ENCODE data around the gene CALU. TPM values are rescaled to one million over a fixed set of nuclear protein-coding genes. Genes with fewer than 3 reads are reported as not detected.

Gene CALU
- polyA plus RNA-seq: 92.5 TPM
- long read RNA-seq, donor 1, transcript CALU-201 (7 exons, 3,357 nt): major isoform, 20 of 29 reads
- long read RNA-seq, donor 1, partial matches to known transcripts: 6 of 29 reads
- long read RNA-seq, donor 1, other reads (novel, unspliced or antisense): 0 of 29 reads
- long read RNA-seq, donor 2, transcript CALU-201 (7 exons, 3,357 nt): major isoform, 32 of 56 reads
- long read RNA-seq, donor 2, partial matches to known transcripts: 21 of 56 reads
- long read RNA-seq, donor 2, other reads (novel, unspliced or antisense): 0 of 56 reads
- long read RNA-seq, donor 3, transcript CALU-201 (7 exons, 3,357 nt): major isoform, 33 of 50 reads
- long read RNA-seq, donor 3, transcript CALU-202 (7 exons, 2,438 nt): minor isoform, 12 of 50 reads
- long read RNA-seq, donor 3, partial matches to known transcripts: 5 of 50 reads
- long read RNA-seq, donor 3, other reads (novel, unspliced or antisense): 0 of 50 reads
- long read RNA-seq, donor 4: 0 reads
- long read RNA-seq, donor 5, transcript CALU-201 (7 exons, 3,357 nt): major isoform, 24 of 35 reads
- long read RNA-seq, donor 5, partial matches to known transcripts: 7 of 35 reads
- long read RNA-seq, donor 5, other reads (novel, unspliced or antisense): 0 of 35 reads
- long read RNA-seq, donor 6, transcript CALU-201 (7 exons, 3,357 nt): major isoform, 32 of 59 reads
- long read RNA-seq, donor 6, transcript CALU-202 (7 exons, 2,438 nt): minor isoform, 7 of 59 reads
- long read RNA-seq, donor 6, partial matches to known transcripts: 20 of 59 reads
- long read RNA-seq, donor 6, other reads (novel, unspliced or antisense): 0 of 59 reads
- long read RNA-seq, donor 7, transcript CALU-201 (7 exons, 3,357 nt): major isoform, 29 of 41 reads
- long read RNA-seq, donor 7, partial matches to known transcripts: 7 of 41 reads
- long read RNA-seq, donor 7, other reads (novel, unspliced or antisense): 0 of 41 reads
- long read RNA-seq, donor 8, transcript CALU-202 (7 exons, 2,438 nt): minor isoform, 9 of 53 reads
- long read RNA-seq, donor 8, transcript CALU-201 (7 exons, 3,357 nt): major isoform, 23 of 53 reads
- long read RNA-seq, donor 8, partial matches to known transcripts: 21 of 53 reads
- long read RNA-seq, donor 8, other reads (novel, unspliced or antisense): 0 of 53 reads
- long read RNA-seq, donor 9, transcript CALU-201 (7 exons, 3,357 nt): major isoform, 15 of 32 reads
- long read RNA-seq, donor 9, transcript CALU-202 (7 exons, 2,438 nt): minor isoform, 9 of 32 reads
- long read RNA-seq, donor 9, partial matches to known transcripts: 7 of 32 reads
- long read RNA-seq, donor 9, other reads (novel, unspliced or antisense): 0 of 32 reads
- long read RNA-seq, donor 10, transcript CALU-201 (7 exons, 3,357 nt): major isoform, 27 of 132 reads
- long read RNA-seq, donor 10, transcript CALU-202 (7 exons, 2,438 nt): minor isoform, 9 of 132 reads
- long read RNA-seq, donor 10, partial matches to known transcripts: 96 of 132 reads
- long read RNA-seq, donor 10, other reads (novel, unspliced or antisense): 0 of 132 reads
- long read RNA-seq, donor 11, transcript CALU-202 (7 exons, 2,438 nt): minor isoform, 5 of 33 reads
- long read RNA-seq, donor 11, transcript CALU-201 (7 exons, 3,357 nt): major isoform, 28 of 33 reads
- long read RNA-seq, donor 11, partial matches to known transcripts: 0 of 33 reads
- long read RNA-seq, donor 11, other reads (novel, unspliced or antisense): 0 of 33 reads

GRCh38 chr7:128739048-128739962 lies at the start of gene CALU:
TSS of gene CALU (plus strand) at chr7:128739359. CDS start at chr7:128748584, 9,225 bp downstream.
- Histone ChIP-seq H3K27ac (ENCODE audit: low read length) (peak within 1 kb of the TSS; percentile 88), H3K4me1 (ENCODE audit: control insufficient read depth, insufficient read depth, low read length) (peaks cover 19% of the 10 kb centered on the region), H3K36me3 (ENCODE audit: control insufficient read depth, insufficient read depth, low read length) (no peaks in the 10 kb centered on the region), H3K27me3 (ENCODE audit: control insufficient read depth, insufficient read depth, low read length) (peaks cover 2% of the 10 kb centered on the region), H3K4me3 (ENCODE audit: low read length) (peak within 1 kb of the TSS; percentile 97), H3K9me3 (ENCODE audit: control insufficient read depth, low read depth, low read length) (no peaks in the 10 kb centered on the region)
- 0% methylated on average over 2 of the region's 74 CpGs for WGBS (ENCODE audit: insufficient coverage, low lambda C conversion rate)
- peak; percentile 95 to 96 for DNase-seq

GRCh38 chr7:128691227-128691626 lies 47.9 kb upstream of the CALU start:
- Histone ChIP-seq H3K4me3 (ENCODE audit: low read length) (no peak overlapping the region), H3K27ac (ENCODE audit: low read length) (no peak overlapping the region), H3K4me1 (ENCODE audit: control insufficient read depth, insufficient read depth, low read length) (no peaks in the 10 kb centered on the region), H3K9me3 (ENCODE audit: control insufficient read depth, low read depth, low read length) (peaks cover 6% of the 10 kb centered on the region), H3K27me3 (ENCODE audit: control insufficient read depth, insufficient read depth, low read length) (peaks cover 8% of the 10 kb centered on the region), H3K36me3 (ENCODE audit: control insufficient read depth, insufficient read depth, low read length) (no peaks in the 10 kb centered on the region)
- WGBS (ENCODE audit: insufficient coverage, low lambda C conversion rate): 80% methylated on average over 1 of the region's 1 CpG
- DNase-seq: no peak

DNA sequence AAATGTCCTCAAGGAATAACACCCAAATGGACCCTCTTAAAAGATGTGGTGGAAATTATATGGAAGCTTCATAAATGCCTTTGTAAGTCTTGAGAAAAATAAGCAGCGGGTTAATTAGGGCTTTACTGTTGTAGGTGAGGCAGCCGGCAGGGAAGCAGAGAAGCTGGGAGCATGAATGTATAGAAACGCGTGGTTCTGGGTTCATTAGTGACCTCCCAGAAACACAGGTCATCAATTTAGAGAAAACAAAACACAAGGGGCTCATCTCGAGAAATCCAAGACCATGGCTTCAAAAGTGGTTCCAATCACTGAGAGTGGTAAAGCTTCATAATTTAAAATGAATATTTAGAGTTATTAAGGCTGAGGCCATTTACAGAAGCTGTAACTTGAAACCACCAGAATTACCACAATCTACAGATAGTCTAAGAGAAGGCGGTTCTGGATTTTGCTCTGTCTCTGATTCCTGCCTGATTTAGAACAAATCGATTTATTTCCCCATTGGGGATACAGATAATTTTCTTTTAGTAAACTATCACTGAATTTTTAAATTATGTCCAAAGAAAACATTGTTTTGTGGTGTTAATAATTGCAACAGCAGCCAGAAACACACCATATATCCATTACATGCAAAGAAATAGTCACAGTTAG lies 46.4 kb upstream of the CALU start:
- H3K27ac ChIP-seq (ENCODE audit: low read length): no peak overlapping the region
- peaks cover 23% of the 10 kb centered on the region for H3K27me3 ChIP-seq (ENCODE audit: control insufficient read depth, insufficient read depth, low read length)
- no peak overlapping the region for H3K4me3 ChIP-seq (ENCODE audit: low read length)
- WGBS (ENCODE audit: insufficient coverage, low lambda C conversion rate): 76% methylated on average over 4 of the region's 7 CpGs
- peaks cover 7% of the 10 kb centered on the region for H3K4me1 ChIP-seq (ENCODE audit: control insufficient read depth, insufficient read depth, low read length)
- H3K9me3 ChIP-seq (ENCODE audit: control insufficient read depth, low read depth, low read length): peaks cover 12% of the 10 kb centered on the region
- no peak for DNase-seq
- no peaks in the 10 kb centered on the region for H3K36me3 ChIP-seq (ENCODE audit: control insufficient read depth, insufficient read depth, low read length)

DNA sequence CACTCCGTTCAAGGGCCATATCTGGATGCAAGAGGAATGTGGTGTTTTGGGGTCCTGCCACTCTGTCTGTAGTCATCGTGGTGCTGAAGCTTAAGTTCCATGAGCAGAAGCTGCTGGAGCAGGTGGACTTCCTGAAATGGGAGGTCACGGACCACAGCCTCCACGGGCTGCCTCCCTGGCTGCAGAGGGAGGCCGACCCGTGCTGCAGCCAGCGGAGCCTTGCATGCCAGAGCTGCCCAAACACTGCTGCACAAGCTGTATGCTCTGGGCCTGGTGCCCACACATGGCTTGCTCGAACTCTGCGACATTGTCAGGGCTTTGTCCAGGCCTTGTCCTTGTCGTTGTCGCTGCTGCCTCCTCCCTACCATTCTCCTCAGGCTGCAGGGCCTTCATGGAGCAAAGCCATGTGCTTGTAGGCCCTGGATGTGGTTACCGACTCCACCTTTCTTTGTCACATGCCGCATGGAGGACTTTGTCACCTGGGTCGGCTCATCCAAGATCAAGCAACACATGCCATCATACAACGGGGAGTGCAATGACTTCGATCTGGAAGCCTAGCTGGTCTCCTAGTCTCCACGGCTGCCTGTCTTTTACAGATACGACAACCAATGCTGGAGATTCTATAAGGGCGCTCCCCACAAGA lies 45.7 kb upstream of the CALU start:
- WGBS (ENCODE audit: insufficient coverage, low lambda C conversion rate): no CpG with 5 or more reads among the region's 19 CpGs
- Histone ChIP-seq H3K4me3 (ENCODE audit: low read length) (no peak overlapping the region), H3K9me3 (ENCODE audit: control insufficient read depth, low read depth, low read length) (peaks cover 12% of the 10 kb centered on the region), H3K4me1 (ENCODE audit: control insufficient read depth, insufficient read depth, low read length) (peaks cover 7% of the 10 kb centered on the region), H3K27ac (ENCODE audit: low read length) (no peak overlapping the region), H3K36me3 (ENCODE audit: control insufficient read depth, insufficient read depth, low read length) (no peaks in the 10 kb centered on the region), H3K27me3 (ENCODE audit: control insufficient read depth, insufficient read depth, low read length) (peaks cover 30% of the 10 kb centered on the region)
- no peak for DNase-seq

GRCh38 chr7:128694738-128695137 lies 44.4 kb upstream of the CALU start:
- Histone ChIP-seq H3K27ac (ENCODE audit: low read length) (no peak overlapping the region), H3K9me3 (ENCODE audit: control insufficient read depth, low read depth, low read length) (peaks cover 6% of the 10 kb centered on the region), H3K4me1 (ENCODE audit: control insufficient read depth, insufficient read depth, low read length) (peaks cover 7% of the 10 kb centered on the region), H3K4me3 (ENCODE audit: low read length) (no peak overlapping the region), H3K36me3 (ENCODE audit: control insufficient read depth, insufficient read depth, low read length) (no peaks in the 10 kb centered on the region), H3K27me3 (ENCODE audit: control insufficient read depth, insufficient read depth, low read length) (peaks cover 37% of the 10 kb centered on the region)
- no peak for DNase-seq
- 14% methylated on average over 1 of the region's 2 CpGs for WGBS (ENCODE audit: insufficient coverage, low lambda C conversion rate)

- peak; percentile 24 to 42 for DNase-seq
- Histone ChIP-seq H3K27ac (ENCODE audit: low read length) (no peak overlapping the region), H3K9me3 (ENCODE audit: control insufficient read depth, low read depth, low read length) (peaks cover 6% of the 10 kb centered on the region), H3K4me3 (ENCODE audit: low read length) (peak overlapping the region; percentile 32), H3K27me3 (ENCODE audit: control insufficient read depth, insufficient read depth, low read length) (peaks cover 51% of the 10 kb centered on the region), H3K36me3 (ENCODE audit: control insufficient read depth, insufficient read depth, low read length) (no peaks in the 10 kb centered on the region), H3K4me1 (ENCODE audit: control insufficient read depth, insufficient read depth, low read length) (peaks cover 7% of the 10 kb centered on the region)
- WGBS (ENCODE audit: insufficient coverage, low lambda C conversion rate): no CpG with 5 or more reads among the region's 37 CpGs
These were observed 41.8 kb upstream of the CALU start for GRCh38 chr7:128697302-128697905.

- Histone ChIP-seq H3K9me3 (ENCODE audit: control insufficient read depth, low read depth, low read length) (peaks cover 6% of the 10 kb centered on the region), H3K4me1 (ENCODE audit: control insufficient read depth, insufficient read depth, low read length) (peaks cover 7% of the 10 kb centered on the region), H3K4me3 (ENCODE audit: low read length) (no peak overlapping the region), H3K27me3 (ENCODE audit: control insufficient read depth, insufficient read depth, low read length) (peaks cover 48% of the 10 kb centered on the region), H3K36me3 (ENCODE audit: control insufficient read depth, insufficient read depth, low read length) (no peaks in the 10 kb centered on the region), H3K27ac (ENCODE audit: low read length) (no peak overlapping the region)
- no peak for DNase-seq
- no CpG with 5 or more reads among the region's 3 CpGs for WGBS (ENCODE audit: insufficient coverage, low lambda C conversion rate)
These were observed 39.9 kb upstream of the CALU start for GRCh38 chr7:128699196-128699712.

DNA sequence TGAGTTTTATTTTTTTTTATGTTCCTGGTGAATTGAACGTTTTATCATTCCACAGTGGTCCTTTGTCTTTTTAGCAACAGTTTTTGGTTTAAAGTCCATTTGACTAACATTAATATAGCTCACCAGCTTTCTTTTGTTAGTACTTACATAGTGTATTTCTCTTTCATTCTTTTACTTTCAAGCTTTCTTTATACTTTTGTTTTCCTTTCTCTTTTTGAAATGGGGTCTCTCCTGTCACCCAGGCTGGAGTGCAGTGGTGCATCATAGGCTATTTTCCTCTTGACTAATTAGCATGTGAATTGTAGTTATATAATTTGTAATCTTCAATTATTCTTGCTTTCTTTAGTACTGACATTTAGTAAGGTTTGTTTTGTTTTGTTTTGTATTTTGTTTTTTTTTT lies 39.3 kb upstream of the CALU start:
- H3K9me3 ChIP-seq (ENCODE audit: control insufficient read depth, low read depth, low read length): peaks cover 6% of the 10 kb centered on the region
- H3K27me3 ChIP-seq (ENCODE audit: control insufficient read depth, insufficient read depth, low read length): peaks cover 48% of the 10 kb centered on the region
- no peak for DNase-seq
- H3K27ac ChIP-seq (ENCODE audit: low read length): no peak overlapping the region
- no peak overlapping the region for H3K4me3 ChIP-seq (ENCODE audit: low read length)
- 73% methylated on average over 1 of the region's 1 CpG for WGBS (ENCODE audit: insufficient coverage, low lambda C conversion rate)
- no peaks in the 10 kb centered on the region for H3K36me3 ChIP-seq (ENCODE audit: control insufficient read depth, insufficient read depth, low read length)
- peaks cover 7% of the 10 kb centered on the region for H3K4me1 ChIP-seq (ENCODE audit: control insufficient read depth, insufficient read depth, low read length)
